Suprapubic skin (tissue), 3 donors: ENCODE measurements around the gene MRO.

Experiments
- CTCF ChIP-seq, 2 donors: fragments of 200-600 bp in 1 of 2; fragments of 450-650 bp in 1 of 2; sonication (generic) in 1 of 2; IDR thresholded peaks; one replicate each; pipeline ENCODE4 v1.5.1; 2016 to 2019; ENCODE audit warnings: antibody characterized with exemption in 2 of 2, mild to moderate bottlenecking in 1 of 2, moderate library complexity in 1 of 2
- POLR2AphosphoS5 ChIP-seq, 3 donors: sonication (generic); formaldehyde crosslinking; IDR thresholded peaks; one replicate each; pipeline ENCODE4 v1.6.1; 2017; ENCODE audit warnings: antibody characterized with exemption in 3 of 3

GRCh38 chr18:50775726-50776125 is 44.1 kb downstream of the MRO start:
- TF ChIP-seq CTCF (IDR thresholded peaks at IDR 0.05) (no peak), POLR2AphosphoS5 (IDR thresholded peaks at IDR 0.05) (no peak)
